22Rv1 (cell line): ENCODE data around the gene ASB2.

Source experiments
- CTCF ChIP-seq: fragments of 450-650 bp; IDR thresholded peaks from 2 replicates; pipeline ENCODE4 v1.5.1; 2017; ENCODE audit warnings: mild to moderate bottlenecking
- ZFX ChIP-seq: fragments of 450-650 bp; IDR thresholded peaks from 2 replicates; pipeline ENCODE4 v1.6.1; 2017; ENCODE audit warnings: antibody characterized with exemption, borderline replicate concordance

- TF ChIP-seq CTCF (no peak), ZFX (no peak)
Measured at GRCh38 chr14:93930296-93930988, 45.9 kb downstream of the ASB2 start.
